ENCODE data around the gene TMEM9.

TMEM9 gene

GRCh38 chr1:201100169-201100930 lies 53.9 kb downstream of the TMEM9 start:
- DNase-seq, result no peak

DNA sequence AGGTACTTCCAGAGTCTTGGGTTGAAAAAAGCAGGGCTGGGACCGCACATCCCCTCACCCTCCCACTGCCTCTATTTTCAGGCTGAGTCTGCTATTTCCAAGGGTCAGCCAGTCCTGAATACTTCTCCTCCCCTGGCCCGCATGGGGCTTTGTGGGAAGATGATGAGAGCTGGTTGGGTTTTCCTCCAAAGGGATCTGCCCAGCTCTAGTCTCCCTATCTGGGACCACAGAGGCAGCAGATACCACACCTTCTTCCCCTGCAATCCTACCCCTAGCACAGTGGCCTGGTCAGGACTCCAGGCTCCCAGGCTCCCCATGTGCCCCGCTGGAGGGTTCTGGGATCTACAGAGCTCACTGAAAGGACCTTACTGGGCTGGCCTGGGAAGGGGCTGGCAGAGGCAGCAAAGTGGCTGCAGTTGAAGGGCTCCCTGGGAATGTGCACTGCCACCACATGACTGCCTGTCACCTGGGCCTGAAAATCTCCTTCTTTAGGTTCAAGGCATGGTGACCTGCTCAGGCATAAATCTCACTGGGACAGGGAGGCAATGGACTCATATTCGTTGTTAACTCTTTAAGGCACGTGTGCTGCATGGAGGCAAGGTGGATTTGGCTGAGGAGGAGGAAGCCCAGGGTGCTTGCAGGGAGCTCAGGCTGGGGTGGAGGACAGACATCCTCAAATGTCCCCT lies 55.1 kb downstream of the TMEM9 start:
- DNase-seq, result no peak

DNA sequence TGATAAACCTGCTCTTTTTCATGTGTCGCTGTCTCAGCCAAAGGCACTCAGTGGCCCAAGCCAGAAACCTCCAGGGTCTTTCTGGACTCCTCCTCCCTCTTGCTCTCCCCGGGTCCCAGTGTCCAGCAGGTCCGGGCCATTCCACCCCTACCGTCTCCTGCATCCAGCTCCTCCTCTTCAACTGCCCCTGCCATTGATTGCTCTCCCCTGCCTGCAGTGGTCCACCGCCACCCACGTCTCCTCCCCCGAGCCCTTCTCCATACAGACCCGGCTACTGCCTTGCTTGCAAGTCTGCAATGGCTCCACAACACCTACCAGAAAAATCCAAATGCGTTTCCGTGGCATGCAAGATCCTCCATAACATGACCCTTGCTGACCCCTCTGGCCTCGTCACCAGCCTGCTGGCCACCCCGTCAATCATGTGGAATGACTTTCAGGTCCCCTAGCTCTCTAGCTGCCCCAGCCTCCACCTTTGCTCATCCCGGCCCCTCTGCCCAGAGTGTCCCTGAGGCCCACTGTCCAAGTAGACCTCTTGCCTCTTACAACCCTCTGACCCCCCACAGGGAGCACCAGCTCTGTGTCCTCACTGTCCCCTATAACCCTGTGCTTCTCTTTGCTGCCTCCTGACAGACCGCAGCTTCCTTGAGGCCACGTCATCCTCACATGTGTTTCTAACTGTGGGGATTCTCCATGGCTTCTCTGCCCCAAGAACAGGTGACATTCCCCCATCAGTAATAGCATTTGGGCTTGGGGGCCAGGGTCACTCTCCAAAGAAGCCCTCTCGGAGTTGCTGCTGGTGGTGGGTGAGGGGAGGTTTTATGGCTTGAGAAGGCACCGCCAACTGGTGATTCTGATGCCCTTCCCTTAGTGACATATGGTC lies 57.1 kb downstream of the TMEM9 start:
- no peak for DNase-seq

- no peak for DNase-seq
These were observed 58.2 kb downstream of the TMEM9 start for GRCh38 chr1:201096041-201096461.

DNA sequence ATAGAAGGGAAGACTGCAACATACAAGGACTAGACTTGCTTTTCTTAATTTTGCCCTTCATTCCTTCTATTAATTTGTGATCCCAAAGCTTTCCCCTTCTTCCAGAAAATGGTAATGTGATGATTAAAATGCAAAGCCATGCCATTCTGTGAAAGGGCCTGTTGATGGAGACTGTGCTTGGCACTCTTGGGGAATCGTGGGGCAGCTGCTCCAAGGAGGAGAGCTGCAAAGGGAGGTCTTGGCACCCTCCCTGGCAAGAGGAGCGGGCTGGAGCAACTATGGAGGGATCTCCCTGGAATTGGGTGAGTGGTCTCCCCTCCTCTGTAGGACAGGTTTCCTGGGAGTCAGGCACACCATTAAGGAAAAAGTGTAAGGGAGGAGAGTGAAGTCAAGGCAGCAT lies 58.7 kb downstream of the TMEM9 start:
- DNase-seq, result no peak

DNA sequence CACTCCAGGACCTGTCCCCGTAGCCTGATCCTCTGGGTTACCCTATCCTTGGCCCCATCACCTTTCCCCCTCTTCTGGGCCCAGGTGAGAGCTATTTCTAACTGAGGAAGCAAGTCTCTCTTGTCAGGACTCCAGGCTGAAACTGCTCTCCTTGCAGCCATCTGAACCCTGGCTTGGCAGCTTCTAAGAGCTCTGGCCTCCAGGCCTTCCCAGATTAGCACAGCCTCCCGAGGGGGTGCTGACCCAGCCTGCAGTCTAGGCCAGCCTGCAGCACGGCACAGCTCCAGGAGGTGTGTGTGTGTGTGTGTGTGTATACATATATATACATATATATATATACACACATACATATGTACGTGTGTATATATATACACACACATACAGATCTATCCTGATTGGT lies 59.4 kb downstream of the TMEM9 start:
- DNase-seq, result no peak

DNA sequence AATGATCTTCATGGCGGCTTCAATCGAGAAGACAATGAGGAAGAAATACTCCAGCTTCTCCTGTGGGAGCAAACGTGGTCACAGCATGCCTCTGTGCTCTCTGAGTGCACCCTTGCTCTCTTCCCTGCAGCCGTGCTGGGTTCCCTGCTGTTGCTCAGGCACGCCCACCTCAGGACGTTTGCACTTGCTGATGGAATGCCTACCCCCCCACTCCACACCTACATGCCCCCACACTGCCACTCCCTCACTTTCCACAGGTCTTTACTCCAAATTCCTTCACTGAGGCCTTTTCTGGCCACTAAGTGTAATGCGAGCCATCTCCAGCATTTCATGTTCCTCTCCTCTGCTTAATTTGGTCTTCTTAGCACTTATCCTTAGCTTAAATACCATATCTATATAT lies 60.3 kb downstream of the TMEM9 start:
- no peak for DNase-seq

DNA sequence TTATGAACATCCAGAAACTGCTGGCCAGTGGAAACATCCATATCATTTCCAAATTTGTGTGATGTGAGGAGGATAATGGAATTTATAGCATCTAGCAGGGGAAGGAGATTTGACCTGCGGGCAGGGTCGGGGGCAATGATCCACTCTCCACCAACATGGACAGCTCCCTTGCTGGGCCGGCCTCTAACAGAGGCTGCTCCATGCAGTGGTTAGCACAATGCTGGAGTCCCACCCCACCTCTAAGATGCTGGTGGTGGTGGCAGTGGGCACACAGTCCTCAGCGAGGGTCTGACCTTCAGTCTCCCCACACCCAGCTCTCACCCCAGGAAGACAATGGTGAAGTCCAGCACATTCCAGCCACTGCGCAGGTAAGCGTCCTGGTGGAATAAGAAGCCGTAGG lies 60.7 kb downstream of the TMEM9 start:
- DNase-seq, result no peak

- DNase-seq, result no peak
These were observed 61.5 kb downstream of the TMEM9 start for GRCh38 chr1:201092738-201093137.

DNA sequence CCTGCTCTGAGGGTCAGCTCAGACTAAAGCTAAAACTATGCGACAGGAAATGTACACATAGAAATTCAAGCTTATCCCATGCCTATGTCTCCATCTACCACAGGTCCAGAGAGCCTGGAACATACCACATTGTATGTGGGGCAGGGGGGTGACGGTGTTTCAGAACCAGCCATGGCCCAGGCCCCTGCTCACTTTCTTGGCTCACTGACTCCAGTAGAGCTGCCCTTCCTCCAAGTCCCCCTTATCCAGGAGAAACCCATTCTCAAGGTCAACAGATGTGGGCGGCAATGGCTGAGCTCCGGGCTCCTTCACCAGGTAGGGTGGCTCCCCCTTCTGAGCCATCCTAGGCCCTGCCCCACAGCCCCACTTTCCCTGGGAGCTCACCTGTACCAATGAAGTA lies 63.0 kb downstream of the TMEM9 start:
- no peak for DNase-seq

DNA sequence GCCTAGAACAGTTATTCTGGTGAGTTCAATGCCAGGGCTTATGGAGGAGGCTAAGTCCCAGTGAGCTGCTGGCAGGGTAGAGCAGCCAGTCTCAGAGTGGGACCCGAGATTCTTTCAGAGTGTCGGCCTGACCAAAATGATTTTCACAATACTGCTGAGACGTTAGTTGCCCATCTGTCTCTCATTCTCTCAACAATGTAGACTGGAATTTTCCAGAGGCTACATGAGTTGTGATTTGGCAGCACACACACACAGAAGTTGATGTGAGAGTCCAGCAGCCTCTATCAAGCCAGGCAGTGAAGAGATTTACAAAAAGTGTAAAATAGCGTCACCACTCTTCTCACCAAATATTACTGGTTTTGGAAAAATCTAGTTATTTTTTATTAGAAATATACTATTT lies 63.7 kb downstream of the TMEM9 start:
- no peak for DNase-seq

- DNase-seq, result no peak
These were observed 64.7 kb downstream of the TMEM9 start for GRCh38 chr1:201089596-201089995.

DNA sequence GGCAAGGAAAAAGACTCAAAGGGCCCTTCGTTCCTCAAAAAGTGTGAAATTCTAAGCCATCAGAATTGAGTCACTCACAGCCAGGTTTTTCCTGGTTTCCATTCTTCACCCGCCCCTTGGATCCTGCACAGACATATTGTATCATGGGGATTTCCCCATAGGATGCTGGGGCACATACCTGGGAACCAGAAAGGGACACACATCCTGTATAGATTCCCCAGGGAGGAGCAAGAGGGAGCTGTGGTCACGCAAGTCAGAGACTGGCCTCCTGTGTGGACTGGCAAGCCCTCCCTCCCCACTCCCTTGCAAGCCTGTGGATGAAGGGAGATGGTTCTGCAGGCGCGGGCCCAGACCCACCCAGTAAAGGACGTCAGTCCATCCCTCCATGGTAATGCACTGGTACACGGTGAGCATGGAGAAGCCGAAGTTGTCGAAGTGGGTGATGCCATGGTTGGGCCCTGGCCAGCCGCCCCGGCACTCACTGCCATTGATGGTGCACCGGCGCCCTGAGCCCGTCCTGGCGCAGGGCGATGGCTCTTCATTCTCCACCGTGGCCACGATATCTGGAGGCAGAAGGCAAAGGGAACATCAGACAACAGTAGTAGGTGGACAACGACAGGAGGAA lies 65.3 kb downstream of the TMEM9 start:
- no peak for DNase-seq

DNA sequence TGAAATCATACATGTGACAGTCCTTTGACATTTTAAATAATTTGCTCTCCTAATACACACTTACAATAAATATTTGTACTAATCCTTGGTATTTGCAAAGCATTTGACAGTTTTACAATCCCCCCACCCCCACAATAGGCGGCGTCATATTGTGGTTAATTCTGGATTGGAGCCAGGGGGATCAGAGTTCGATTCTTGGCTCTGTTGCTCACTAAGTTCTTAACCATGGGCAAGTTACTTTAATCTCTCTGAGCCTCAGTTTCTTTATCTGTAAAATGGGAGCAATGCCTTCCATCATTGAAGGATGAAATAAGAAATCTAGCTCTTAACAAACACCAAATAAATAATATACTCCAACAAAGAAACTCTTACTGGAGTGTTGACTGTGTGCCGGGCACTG lies 65.9 kb downstream of the TMEM9 start:
- DNase-seq, result no peak

GRCh38 chr1:201085902-201086735 lies 68.2 kb downstream of the TMEM9 start:
- DNase-seq, result no peak

Data from NCI-H187 treated with DMSO at 0.1 percent for 48 hours (cell line).